ENCODE results near the gene BMI1. TPM values are rescaled to one million over a fixed set of nuclear protein-coding genes. Genes with fewer than 3 reads are reported as not detected.

The BMI1 gene
- total and polyA plus RNA-seq, 7 donors, result 21.4 to 57.6 (median 42.4) TPM

DNA sequence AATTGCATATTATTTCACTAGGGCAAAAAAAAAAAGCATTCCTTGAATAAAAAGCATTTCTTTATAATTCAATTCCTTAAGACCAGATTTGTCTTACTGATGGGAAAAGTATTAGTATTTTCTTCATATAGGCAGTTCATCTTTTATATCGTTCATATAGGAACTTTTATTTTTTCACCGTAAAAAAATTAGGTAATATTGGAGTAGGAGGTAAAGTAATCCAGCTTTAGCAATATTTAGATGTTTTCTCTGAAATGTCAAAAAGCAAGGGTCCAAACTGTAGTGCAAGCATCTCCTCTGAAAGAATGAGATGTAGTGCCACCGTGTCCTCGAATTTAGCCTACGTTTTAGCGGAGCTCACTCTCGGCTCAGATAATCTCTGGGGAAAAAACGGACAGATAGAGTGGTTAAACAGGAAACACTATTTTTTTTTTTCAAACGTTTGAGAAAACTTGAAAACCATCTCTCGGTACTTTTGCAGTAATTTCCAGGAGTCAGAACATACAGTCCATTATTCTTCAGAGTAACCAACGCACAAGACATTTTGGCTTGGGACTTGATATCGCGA lies 18.9 kb downstream of the BMI1 start:
- ATAC-seq (no peak), DNase-seq (no peak)
- H3K4me1 ChIP-seq, result peaks cover 37% of the 10 kb centered on the region
- peaks cover 5 to 89% (median 28%) of the 10 kb centered on the region in 3 donors for H3K27me3 ChIP-seq (ENCODE audit: insufficient read depth in 3 of 3, low read length in 2 of 3)
- intact Hi-C loops (cut with DNase I), result loop anchor here (1.0 to 10.0 kb wide), 4 partner anchors 21 to 245 kb away; no protein-coding TSS in a partner anchor
- WGBS, 3 donors, result 0 to 1% (median 1%) methylated on average over 13 of the region's 13 CpGs
- no peaks in the 10 kb centered on the region for H3K9me3 ChIP-seq
- peak overlapping the region; percentile 99 for H3K27ac ChIP-seq
- no peak for TF ChIP-seq CTCF (IDR thresholded peaks at IDR 0.05)
- peak overlapping the region; percentile 94 for H3K4me3 ChIP-seq
- no peaks in the 10 kb centered on the region for H3K36me3 ChIP-seq (ENCODE audit: insufficient read depth in 1 of 2, low read depth in 1 of 2)

- H3K36me3 ChIP-seq (ENCODE audit: insufficient read depth in 1 of 2, low read depth in 1 of 2), result no peaks in the 10 kb centered on the region
- ATAC-seq (peak; percentile 78 to 87 (median 83)), DNase-seq (peak; percentile 72 to 81)
- 1% methylated on average over 72 to 98 of the region's 98 CpGs for WGBS, 3 donors
- intact Hi-C loops (cut with DNase I), result loop anchor here (1.0 to 10.0 kb wide), 4 partner anchors 21 to 244 kb away; no protein-coding TSS in a partner anchor
- peak overlapping the region; percentile 94 for H3K4me3 ChIP-seq
- H3K4me1 ChIP-seq, result peaks cover 31% of the 10 kb centered on the region
- no peaks in the 10 kb centered on the region for H3K9me3 ChIP-seq
- peak overlapping the region; percentile 99 for H3K27ac ChIP-seq
- peaks cover 5 to 89% (median 28%) of the 10 kb centered on the region in 3 donors for H3K27me3 ChIP-seq (ENCODE audit: insufficient read depth in 3 of 3, low read length in 2 of 3)
- TF ChIP-seq CTCF (IDR thresholded peaks at IDR 0.05), result no peak
Measured at GRCh38 chr10:22340329-22341189, 19.7 kb downstream of the BMI1 start.

- H3K4me3 ChIP-seq, result peak overlapping the region; percentile 94
Measured at GRCh38 chr10:22341190-22341925, 20.5 kb downstream of the BMI1 start.

GRCh38 chr10:22341926-22342196 lies 21.0 kb downstream of the BMI1 start:
- Histone ChIP-seq H3K27me3 (ENCODE audit: insufficient read depth in 3 of 3, low read length in 2 of 3) (peaks cover 9 to 88% (median 22%) of the 10 kb centered on the region in 3 donors), H3K4me3 (peak overlapping the region; percentile 94), H3K27ac (no peak overlapping the region), H3K9me3 (no peaks in the 10 kb centered on the region), H3K36me3 (ENCODE audit: insufficient read depth in 1 of 2, low read depth in 1 of 2) (no peaks in the 10 kb centered on the region), H3K4me1 (peaks cover 18% of the 10 kb centered on the region)
- no peak for DNase-seq
- ATAC-seq, result no peak
- WGBS, 3 donors, result 51 to 55% (median 54%) methylated on average over 3 of the region's 3 CpGs
- no peak for TF ChIP-seq CTCF (IDR thresholded peaks at IDR 0.05)
- intact Hi-C loops (cut with DNase I), result loop anchor here (5.0 to 10.0 kb wide), 3 partner anchors 95 to 243 kb away; no protein-coding TSS in a partner anchor

More at GRCh38 chr10:22341190-22341925, 20.5 kb downstream of the BMI1 start:
- DNase-seq, result peak in 1 of 2 donors; percentile 77
- peak; percentile 45 to 61 (median 50) for ATAC-seq
- intact Hi-C loops (cut with DNase I), result loop anchor here (5.0 to 10.0 kb wide), 3 partner anchors 96 to 243 kb away; no protein-coding TSS in a partner anchor
- TF ChIP-seq CTCF (IDR thresholded peaks at IDR 0.05), result no peak
- Histone ChIP-seq H3K27me3 (ENCODE audit: insufficient read depth in 3 of 3, low read length in 2 of 3) (peaks cover 5 to 88% (median 27%) of the 10 kb centered on the region in 3 donors), H3K27ac (peak overlapping the region; percentile 99), H3K9me3 (no peaks in the 10 kb centered on the region), H3K36me3 (ENCODE audit: insufficient read depth in 1 of 2, low read depth in 1 of 2) (no peaks in the 10 kb centered on the region), H3K4me1 (peaks cover 23% of the 10 kb centered on the region)
- WGBS, 3 donors, result 2 to 4% (median 3%) methylated on average over 37 to 40 of the region's 40 CpGs

All from psoas muscle (tissue), 8 donors.